HCT116 (cell line): ENCODE data around the gene DIP2C.

ENCODE experiments used
- CTCF ChIP-seq, 3 experiments: fragments of 200-600 bp in 1 of 3; sonication (generic) in 1 of 3; IDR thresholded peaks in 2 of 3; conservative IDR thresholded peaks in 1 of 3; 2 replicates each; pipeline ENCODE4 v1.5.1; 2012 to 2017; ENCODE audit warnings: low read depth in 2 of 3, low read length in 2 of 3, antibody characterized with exemption in 1 of 3, borderline replicate concordance in 1 of 3, control low read depth in 1 of 3, mild to moderate bottlenecking in 1 of 3, mixed read lengths in 1 of 3, mixed run types in 1 of 3, moderate library complexity in 1 of 3; ENCODE audit not compliant: insufficient read depth in 1 of 3
- EZH2phosphoT487 ChIP-seq: fragments of 200-600 bp; IDR thresholded peaks from 2 replicates; pipeline ENCODE4 v1.6.1; 2018; ENCODE audit warnings: antibody characterized with exemption, borderline replicate concordance
- POLR2A ChIP-seq: IDR thresholded peaks from 2 replicates; pipeline ENCODE4 v1.7.0; 2011; ENCODE audit warnings: borderline replicate concordance; ENCODE audit not compliant: insufficient read depth, insufficient read length; ENCODE audit errors: extremely low read depth
- SP1 ChIP-seq: IDR thresholded peaks from 2 replicates; pipeline ENCODE4 v1.6.1; 2012; ENCODE audit warnings: low read depth

GRCh38 chr10:324593-324992, 364.9 kb downstream of the DIP2C start:
- TF ChIP-seq POLR2A (no peak), SP1 (no peak), CTCF (IDR thresholded peaks at IDR 0.05 in 2 of 3, conservative IDR thresholded peaks at IDR 0.05 in 1 of 3; ENCODE audit: borderline replicate concordance in 1 of 3, insufficient read depth in 1 of 3, low read depth in 2 of 3, low read length in 2 of 3) (no peak), EZH2phosphoT487 (no peak)
